ENCODE results near the gene TNFRSF1B. TPM values are rescaled to one million over a fixed set of nuclear protein-coding genes. Genes with fewer than 3 reads are reported as not detected.

Gene TNFRSF1B
- total and polyA plus RNA-seq, 9 of the 15 experiments (the other 6 are each of a cell fraction or from before 2014, with no cell fraction given) = 8.8 to 91.3 (median 36.0) TPM

GRCh38 chr1:12161662-12162458 is 4.9 kb upstream of the TNFRSF1B start (continued):
- TF ChIP-seq JUN (IDR thresholded peaks at IDR 0.05; ENCODE audit: borderline replicate concordance, low read depth, low read length) = peak; percentile 100
- TF ChIP-seq JUN (CRISPR knock-in tag; IDR thresholded peaks at IDR 0.05; ENCODE audit: borderline replicate concordance) = peak; percentile 74; the same call in 1 of the 2 replicates
- no peak for TF ChIP-seq CREB5 (CRISPR knock-in tag; IDR thresholded peaks at IDR 0.05)
- TF ChIP-seq TARDBP (IDR thresholded peaks at IDR 0.05) = peak; percentile 78; the same call in 1 of the 2 replicates
- TF ChIP-seq ZNF589 (CRISPR knock-in tag; IDR thresholded peaks at IDR 0.05; ENCODE audit: low read depth) = 0 out of 2 replicates have a peak, but pooled peaks have one; percentile 63
- TF ChIP-seq ATF1 (CRISPR knock-in tag; IDR thresholded peaks at IDR 0.05) = no peak
- peak; percentile 83 for TF ChIP-seq ATF1 (tag; IDR thresholded peaks at IDR 0.05)
- TF ChIP-seq ZNF77 (CRISPR knock-in tag; IDR thresholded peaks at IDR 0.05) = no peak
- peak; percentile 88 for TF ChIP-seq MYNN (IDR thresholded peaks at IDR 0.05)
- no peak for TF ChIP-seq MYNN (CRISPR knock-in tag; IDR thresholded peaks at IDR 0.05)
- TF ChIP-seq ZBTB7A (IDR thresholded peaks at IDR 0.05; ENCODE audit: borderline replicate concordance, control insufficient read depth, low read depth, low read length) = peak; percentile 86; the same call in 1 of the 2 replicates
- TF ChIP-seq CHD4 (IDR thresholded peaks at IDR 0.05; ENCODE audit: insufficient read depth, insufficient replicate concordance, low read depth, low read length, poor library complexity, severe bottlenecking) = peak; percentile 83
- TF ChIP-seq SMARCE1 (IDR thresholded peaks at IDR 0.05) = peak; percentile 99
- peak; percentile 100 for TF ChIP-seq LCOR (CRISPR knock-in tag; IDR thresholded peaks at IDR 0.05)
- no peak for TF ChIP-seq TAF15 (IDR thresholded peaks at IDR 0.05; ENCODE audit: low read depth, low read length)
- peak; percentile 94 for TF ChIP-seq SMAD1 (IDR thresholded peaks at IDR 0.05; ENCODE audit: low read depth, low read length, partially characterized antibody)
- TF ChIP-seq RBM25 (IDR thresholded peaks at IDR 0.05; ENCODE audit: low read depth, low read length, severe bottlenecking) = peak; percentile 40
- no peak for TF ChIP-seq ZNF212 (CRISPR knock-in tag; IDR thresholded peaks at IDR 0.05)
- no peak for TF ChIP-seq HSF4 (CRISPR knock-in tag; IDR thresholded peaks at IDR 0.05; ENCODE audit: borderline replicate concordance)
- TF ChIP-seq CBFA2T2 (conservative IDR thresholded peaks at IDR 0.05) = peak; percentile 90
- TF ChIP-seq ZBTB26 (CRISPR knock-in tag; IDR thresholded peaks at IDR 0.05) = 0 out of 2 replicates have a peak, but pooled peaks have one; percentile 50
- TF ChIP-seq RFX7 (CRISPR knock-in tag; IDR thresholded peaks at IDR 0.05) = no peak
- TF ChIP-seq SETDB1 (IDR thresholded peaks at IDR 0.05; ENCODE audit: low read length) = no peak
- peak; percentile 86 for TF ChIP-seq SMAD4 (CRISPR knock-in tag; conservative IDR thresholded peaks at IDR 0.05)
- TF ChIP-seq TOE1 (IDR thresholded peaks at IDR 0.05; ENCODE audit: borderline replicate concordance) = peak; percentile 47; the same call in 1 of the 2 replicates
- TF ChIP-seq TOE1 (CRISPR knock-in tag; IDR thresholded peaks at IDR 0.05; ENCODE audit: borderline replicate concordance, low read depth) = no peak
